IPS DF 4.7 (cell line): ENCODE data around the gene KRT37.

Experiments used
- DNase-seq: peaks from one replicate; pipeline ENCODE4 v3.0.0-alpha.2; 2013; ENCODE audit warnings: low spot score; ENCODE audit errors: extremely low read depth

Gene KRT37

GRCh38 chr17:41424111-41424635, at the start of gene KRT37:
KRT37 (minus strand) TSS chr17:41424585; CDS start chr17:41424523, 62 bp downstream.
- DNase-seq = no peak

GRCh38 chr17:41468346-41468745, 44.0 kb upstream of the KRT37 start:
- DNase-seq = no peak

- DNase-seq = no peak
Observed at GRCh38 chr17:41467561-41467960, 43.2 kb upstream of the KRT37 start.

DNA sequence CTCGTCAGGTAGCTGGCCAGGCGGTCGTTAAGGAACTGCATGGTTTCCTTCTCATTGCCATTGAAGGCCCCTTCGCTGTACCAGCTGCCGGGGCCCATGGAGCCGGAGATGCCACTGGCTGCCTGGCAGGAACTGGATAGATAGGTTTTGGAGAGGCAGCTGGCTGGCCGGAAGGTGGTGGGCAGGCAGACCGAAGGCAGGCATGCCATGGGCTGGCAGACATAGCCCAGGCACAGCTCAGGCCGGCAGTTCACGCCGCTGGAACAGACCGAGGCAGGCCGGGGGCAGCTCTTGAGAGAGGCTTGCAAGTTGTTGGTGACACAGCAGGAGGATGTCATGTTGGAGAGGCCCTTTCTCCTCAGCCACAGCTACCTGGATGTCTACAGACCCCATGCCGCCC, 42.6 kb upstream of the KRT37 start, which contains the start of gene KRT32:
Gene KRT32, minus strand, starts transcription at position 399 of the 400 bp plus-strand sequence. Its CDS starts 61 bp downstream, at position 338.
- DNase-seq = no peak

GRCh38 chr17:41464682-41465081, 40.3 kb upstream of the KRT37 start:
- no peak for DNase-seq

GRCh38 chr17:41464173-41464572, 39.8 kb upstream of the KRT37 start:
- no peak for DNase-seq

DNA sequence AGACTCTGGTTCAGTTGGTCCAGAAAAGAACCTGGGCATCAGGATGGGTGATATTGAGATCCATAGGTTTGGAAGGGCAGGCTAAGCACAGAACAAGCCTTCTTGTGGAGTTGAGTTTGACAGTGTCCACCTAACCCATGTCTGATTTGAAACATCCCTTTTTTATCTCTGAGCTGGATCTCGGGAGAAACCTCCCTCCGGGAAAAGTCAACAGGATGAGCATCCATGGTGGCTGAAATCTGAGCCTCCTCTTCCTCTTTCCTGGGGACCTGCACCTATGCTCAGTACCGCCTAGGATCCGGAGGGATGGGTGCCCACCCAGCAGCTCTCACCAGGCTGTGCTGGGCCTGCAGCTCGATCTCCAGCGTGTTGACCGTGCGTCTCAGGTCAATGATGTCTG, 39.4 kb upstream of the KRT37 start:
- no peak for DNase-seq

- DNase-seq = no peak
Observed at GRCh38 chr17:41462705-41463104, 38.3 kb upstream of the KRT37 start.

GRCh38 chr17:41457676-41458075, 33.3 kb upstream of the KRT37 start:
- no peak for DNase-seq

- no peak for DNase-seq
Observed at GRCh38 chr17:41456204-41456603, 31.8 kb upstream of the KRT37 start.

DNA sequence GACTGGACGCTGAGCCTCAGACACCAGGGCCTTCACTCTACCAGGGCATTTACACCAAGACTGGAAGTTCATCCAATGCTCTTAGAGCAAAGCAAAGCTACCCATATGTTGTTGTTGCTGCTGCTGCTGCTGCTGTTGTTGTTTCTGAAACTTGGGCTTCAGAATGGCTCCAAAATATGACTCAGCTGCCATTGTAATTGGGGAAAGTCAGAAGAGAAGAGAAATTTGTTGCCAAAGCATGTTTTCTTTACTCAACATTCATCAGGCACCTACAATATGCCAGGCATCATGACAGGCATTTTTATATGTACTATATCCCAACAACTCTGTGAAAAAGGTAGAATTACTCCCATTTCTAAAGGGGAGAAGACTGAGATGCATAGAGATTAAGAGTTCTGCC, 30.9 kb upstream of the KRT37 start:
- DNase-seq = no peak

- DNase-seq = no peak
Observed at GRCh38 chr17:41453066-41453465, 28.7 kb upstream of the KRT37 start.

DNA sequence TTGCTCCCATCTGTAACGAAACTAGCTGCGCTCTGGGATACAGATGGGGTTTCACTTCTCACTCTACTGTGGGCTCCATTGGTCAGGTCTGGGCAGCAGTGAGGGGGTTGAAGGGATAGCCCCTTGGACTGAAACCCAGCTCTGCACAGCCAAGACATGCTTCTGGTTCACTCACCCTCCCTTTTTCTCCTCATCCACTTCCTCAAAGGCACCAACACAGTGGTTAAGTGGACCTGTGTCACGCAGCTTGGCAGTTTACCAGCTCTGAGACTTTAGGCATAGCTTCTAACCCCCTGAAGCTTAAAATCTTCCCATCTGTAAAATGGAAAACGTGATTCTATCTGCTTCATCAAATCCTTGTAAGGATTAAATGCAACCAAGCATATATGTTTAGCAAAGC, 27.9 kb upstream of the KRT37 start:
- no peak for DNase-seq

DNA sequence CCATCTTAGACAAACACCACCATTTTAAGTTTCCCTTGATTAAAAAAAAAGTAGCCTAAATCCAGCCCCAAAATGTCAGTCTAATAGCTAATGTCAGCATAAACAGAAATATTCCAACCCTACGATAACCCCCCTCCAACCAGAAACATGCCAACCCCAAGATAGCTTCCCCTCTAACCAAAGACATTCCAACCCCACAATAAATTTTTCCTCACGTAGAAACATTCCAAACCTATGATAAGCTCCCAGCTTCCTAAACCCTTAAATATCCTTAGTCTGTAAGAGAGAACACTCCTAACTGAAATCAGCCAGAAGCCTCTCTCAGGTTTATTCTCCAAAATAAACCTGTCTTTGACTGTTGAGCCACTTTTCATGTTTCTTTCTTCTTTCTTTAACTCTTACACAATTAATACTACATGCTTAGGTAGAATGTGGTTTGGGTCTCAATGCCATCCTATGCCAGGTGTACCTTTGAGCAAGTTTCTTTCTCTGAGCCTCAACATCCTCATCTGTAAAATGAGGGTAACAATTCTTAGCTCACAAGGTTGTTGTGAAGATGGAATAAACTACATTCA, 26.9 kb upstream of the KRT37 start:
- DNase-seq = no peak

DNA sequence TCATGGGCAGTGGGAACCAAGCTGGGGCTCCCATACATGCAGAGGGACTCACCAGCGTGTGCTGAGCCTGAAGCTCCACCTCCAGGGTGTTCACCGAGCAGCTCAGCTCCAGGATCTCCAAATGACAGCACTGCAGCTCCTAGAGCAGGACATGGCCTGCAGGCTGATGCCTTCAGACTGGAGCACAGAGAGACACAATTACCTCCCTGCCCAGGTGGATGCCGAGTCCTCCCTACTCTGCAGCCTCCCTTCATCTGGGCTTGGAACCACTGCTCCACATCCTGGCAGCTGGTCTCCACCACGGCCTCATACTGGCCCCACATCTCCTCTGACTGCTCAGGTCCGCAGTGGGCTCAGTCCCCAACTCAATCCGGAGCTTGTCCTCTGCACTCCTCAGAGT, 24.6 kb upstream of the KRT37 start:
- DNase-seq = no peak

DNA sequence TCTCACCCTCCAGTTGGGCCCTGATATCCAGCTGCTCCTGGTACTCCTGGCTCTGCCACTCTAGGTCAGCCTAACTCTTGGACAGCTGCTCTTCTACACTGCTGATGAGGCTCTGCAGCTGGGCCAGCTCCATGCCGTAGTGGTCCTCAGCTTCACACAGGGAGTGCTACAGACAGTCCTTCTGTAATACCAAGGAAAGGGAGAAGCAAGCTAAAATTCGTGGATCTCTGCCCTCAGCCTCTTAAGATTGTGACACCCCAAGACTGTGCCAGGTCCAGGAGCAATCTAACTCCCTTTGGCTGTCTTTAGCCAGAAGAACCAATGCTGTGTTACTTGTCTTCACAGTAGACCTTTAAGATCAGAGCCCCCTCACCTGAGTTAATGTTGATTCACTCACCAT, 24.1 kb upstream of the KRT37 start:
- DNase-seq = no peak

- no peak for DNase-seq
Observed at GRCh38 chr17:41446806-41447205, 22.4 kb upstream of the KRT37 start.

- DNase-seq = no peak
Observed at GRCh38 chr17:41444640-41445039, 20.3 kb upstream of the KRT37 start.

DNA sequence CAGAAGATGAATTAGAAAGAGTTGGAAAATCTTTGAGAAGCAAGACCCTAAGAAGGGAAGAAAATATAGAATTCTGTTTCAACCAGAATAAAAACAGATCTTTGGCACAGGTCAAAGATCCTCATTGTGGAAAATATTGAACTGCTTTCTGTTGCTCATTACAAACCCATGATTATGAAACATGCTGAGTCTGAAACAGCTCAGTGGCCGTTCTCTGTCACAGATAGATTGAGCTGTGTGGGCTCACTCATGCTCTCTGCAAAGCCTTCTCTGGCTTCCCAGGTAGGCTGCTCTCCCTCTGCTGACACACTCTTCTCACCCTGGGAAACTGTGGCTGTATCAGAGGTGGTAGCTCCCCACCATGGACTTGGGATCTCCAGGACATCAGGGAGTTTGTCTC, 19.8 kb upstream of the KRT37 start:
- no peak for DNase-seq

DNA sequence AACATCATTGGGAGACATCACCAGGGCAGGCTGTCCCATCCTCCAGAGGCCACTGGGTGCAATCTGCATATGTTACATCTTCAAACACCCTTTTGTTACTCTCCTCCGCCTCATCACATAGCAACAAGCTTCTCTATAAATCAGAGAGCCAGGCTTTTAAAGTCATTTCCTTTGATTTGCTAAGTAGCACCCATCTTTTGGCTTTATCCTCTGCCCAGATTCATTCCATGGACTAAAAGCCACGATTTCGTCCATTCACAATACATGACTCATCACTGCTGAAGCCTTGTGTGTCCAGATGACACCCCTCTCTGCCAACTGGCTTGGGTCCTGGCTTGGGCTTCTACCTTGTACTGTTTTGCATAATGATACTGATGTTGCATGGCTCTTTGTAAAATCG, 18.4 kb upstream of the KRT37 start:
- no peak for DNase-seq

DNA sequence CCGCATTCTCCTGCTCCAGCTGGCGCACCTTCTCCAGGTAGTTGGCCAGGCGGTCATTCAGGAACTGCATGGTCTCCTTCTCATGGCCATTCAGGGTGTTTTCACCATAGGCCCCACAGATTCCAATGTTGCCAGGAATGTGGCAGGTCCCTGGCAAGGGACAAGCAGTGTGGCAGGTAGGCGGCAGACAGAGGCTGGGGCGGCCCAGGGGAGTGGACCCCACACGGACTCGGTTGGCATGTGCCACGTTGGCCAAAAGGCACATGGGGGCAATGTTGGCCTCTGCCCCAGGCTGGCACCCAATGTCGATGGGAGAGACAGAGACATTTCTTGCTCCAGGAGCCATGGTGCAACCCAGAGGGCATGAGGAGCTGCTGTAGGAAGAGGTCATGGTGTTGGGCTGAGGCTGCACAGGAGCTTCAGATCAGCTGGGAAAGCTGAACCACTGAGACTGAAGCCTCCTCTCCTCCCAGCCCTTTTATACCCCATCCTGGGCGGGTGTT, 16.2 kb upstream of the KRT37 start, which contains the start of gene KRT38:
Gene KRT38, minus strand, starts transcription at position 453 of the 503 bp plus-strand sequence. Its CDS starts 62 bp downstream, at position 391.
- no peak for DNase-seq

GRCh38 chr17:41439375-41439774, 15.0 kb upstream of the KRT37 start:
- no peak for DNase-seq

- no peak for DNase-seq
Observed at GRCh38 chr17:41437769-41438168, 13.4 kb upstream of the KRT37 start.
